Fibroblast of lung (primary cell): ENCODE data around the gene PAX2. TPM values are rescaled to one million over a fixed set of nuclear protein-coding genes. Genes with fewer than 3 reads are reported as not detected.

Experiments
- DNase-seq, 2 donors: peaks; one replicate each; pipeline versions ENCODE4 v3.0.0 to v3.0.0-alpha.2; 2010; ENCODE audit warnings: low read depth in 2 of 2
- H2AFZ ChIP-seq: 2 replicates; pipeline ENCODE4 v1.5.1; 2012; ENCODE audit warnings: low read length, control low read depth, inconsistent platforms
- H3K27ac ChIP-seq: 2 replicates; pipeline ENCODE4 v1.5.1; 2011; ENCODE audit warnings: low read length, control low read depth; ENCODE audit not compliant: insufficient read depth
- H3K27me3 ChIP-seq: 2 replicates; pipeline ENCODE4 v1.5.1; 2011; ENCODE audit warnings: mild to moderate bottlenecking, low read length; ENCODE audit not compliant: control insufficient read depth, insufficient read depth
- H3K36me3 ChIP-seq: 2 replicates; pipeline ENCODE4 v1.5.1; 2011; ENCODE audit warnings: low read length; ENCODE audit not compliant: control insufficient read depth, insufficient read depth
- H3K4me1 ChIP-seq: 2 replicates; pipeline ENCODE4 v1.5.1; 2011; ENCODE audit warnings: low read length; ENCODE audit not compliant: control insufficient read depth, insufficient read depth; ENCODE audit errors: extremely low read depth
- H3K4me2 ChIP-seq: 2 replicates; pipeline ENCODE4 v1.5.1; 2011; ENCODE audit warnings: low read length, control low read depth; ENCODE audit not compliant: insufficient read depth; ENCODE audit errors: extremely low read depth
- H3K4me3 ChIP-seq, 4 experiments: fragments of 200-600 bp in 1 of 4; sonication (generic) in 1 of 4; replicated peaks in 1 of 4; 2 replicates each; pipeline ENCODE4 v1.5.1; 2011 to 2016; ENCODE audit warnings: low read length in 4 of 4, low read depth in 3 of 4, mild to moderate bottlenecking in 3 of 4, control low read depth in 2 of 4, inconsistent platforms in 1 of 4, mixed read lengths in 1 of 4; ENCODE audit not compliant: insufficient read depth in 1 of 4; ENCODE audit errors: control extremely low read depth in 1 of 4
- H3K79me2 ChIP-seq: 2 replicates; pipeline ENCODE4 v1.5.1; 2012; ENCODE audit warnings: mild to moderate bottlenecking, low read length, inconsistent platforms; ENCODE audit not compliant: control insufficient read depth, insufficient read depth
- H3K9ac ChIP-seq: 2 replicates; pipeline ENCODE4 v1.5.1; 2011; ENCODE audit warnings: mild to moderate bottlenecking, low read length, control low read depth; ENCODE audit not compliant: insufficient read depth
- H3K9me3 ChIP-seq: 2 replicates; pipeline ENCODE4 v1.5.1; 2012; ENCODE audit warnings: low read depth, low read length; ENCODE audit not compliant: control insufficient read depth, insufficient read depth
- H4K20me1 ChIP-seq: 2 replicates; pipeline ENCODE4 v1.5.1; 2011; ENCODE audit warnings: low read length; ENCODE audit not compliant: control insufficient read depth, insufficient read depth; ENCODE audit errors: extremely low read depth
- CTCF ChIP-seq, 2 donors: IDR thresholded peaks in 1 of 2; conservative IDR thresholded peaks in 1 of 2; 1 replicate in 1 of 2; 2 replicates in 1 of 2; pipeline ENCODE4 v1.5.1; 2011 to 2012; ENCODE audit warnings: low read length in 2 of 2, control low read depth in 1 of 2, inconsistent platforms in 1 of 2, low read depth in 1 of 2, mild to moderate bottlenecking in 1 of 2
- EZH2 ChIP-seq: IDR thresholded peaks from 2 replicates; pipeline ENCODE4 v1.5.1; 2012; ENCODE audit warnings: low read length, control low read depth, mild to moderate bottlenecking; ENCODE audit errors: missing control alignments
- polyA plus RNA-seq, 2 donors: library from polyadenylated mRNA; depleted of rRNA in 1 of 2; stranded (reverse) in 1 of 2; unstranded in 1 of 2; fragments of >200 nt; gene quantifications; 2 replicates each; pipeline ENCODE4 v1.2.1, GENCODE V29; 2011 to 2012; ENCODE audit warnings: missing spikeins in 1 of 2
- total RNA-seq: library from RNA; depleted of rRNA; stranded (reverse); fragments of >200 nt; gene quantifications from 2 replicates; pipeline ENCODE4 v1.2.1, GENCODE V29; 2014

PAX2 gene
- total and polyA plus RNA-seq, 2 donors (not counting 1 experiment from before 2014, with no cell fraction given), result not detected

- Histone ChIP-seq H3K36me3 (no peaks in the 10 kb centered on the region), H3K27ac (no peak overlapping the region), H2AFZ (no peak overlapping the region), H3K9me3 (no peaks in the 10 kb centered on the region), H3K9ac (no peak overlapping the region), H3K4me3 (no peak overlapping the region), H3K4me2 (no peak overlapping the region), H4K20me1 (no peaks in the 10 kb centered on the region), H3K27me3 (peaks cover 14% of the 10 kb centered on the region), H3K4me1 (no peaks in the 10 kb centered on the region), H3K79me2 (no peaks in the 10 kb centered on the region)
- no peak for DNase-seq
- TF ChIP-seq CTCF (conservative IDR thresholded peaks at IDR 0.05 in 1 of 2, IDR thresholded peaks at IDR 0.05 in 1 of 2; ENCODE audit: low read depth in 1 of 2, low read length in 2 of 2), result no peak
- TF ChIP-seq EZH2, result no peak
Observed at GRCh38 chr10:100802607-100803006, 57.2 kb downstream of the PAX2 start.

GRCh38 chr10:100803492-100803891 is 58.1 kb downstream of the PAX2 start:
- H3K4me1 ChIP-seq, result no peaks in the 10 kb centered on the region
- H3K27ac ChIP-seq, result no peak overlapping the region
- H4K20me1 ChIP-seq, result no peaks in the 10 kb centered on the region
- no peak overlapping the region for H2AFZ ChIP-seq
- H3K9ac ChIP-seq, result no peak overlapping the region
- no peaks in the 10 kb centered on the region for H3K9me3 ChIP-seq
- H3K36me3 ChIP-seq, result no peaks in the 10 kb centered on the region
- H3K4me2 ChIP-seq, result no peak overlapping the region
- no peak overlapping the region for H3K4me3 ChIP-seq
- H3K79me2 ChIP-seq, result no peaks in the 10 kb centered on the region
- TF ChIP-seq EZH2 (no peak), CTCF (conservative IDR thresholded peaks at IDR 0.05 in 1 of 2, IDR thresholded peaks at IDR 0.05 in 1 of 2; ENCODE audit: low read depth in 1 of 2, low read length in 2 of 2) (no peak)
- peaks cover 14% of the 10 kb centered on the region for H3K27me3 ChIP-seq
- DNase-seq, result no peak

GRCh38 chr10:100803908-100804307 is 58.5 kb downstream of the PAX2 start:
- no peaks in the 10 kb centered on the region for H3K79me2 ChIP-seq
- H3K4me3 ChIP-seq, result no peak overlapping the region
- H3K27ac ChIP-seq, result no peak overlapping the region
- H3K9me3 ChIP-seq, result no peaks in the 10 kb centered on the region
- H4K20me1 ChIP-seq, result no peaks in the 10 kb centered on the region
- no peak for TF ChIP-seq EZH2
- TF ChIP-seq CTCF (conservative IDR thresholded peaks at IDR 0.05 in 1 of 2, IDR thresholded peaks at IDR 0.05 in 1 of 2; ENCODE audit: low read depth in 1 of 2, low read length in 2 of 2), result no peak
- DNase-seq, result no peak
- no peaks in the 10 kb centered on the region for H3K4me1 ChIP-seq
- no peak overlapping the region for H2AFZ ChIP-seq
- peaks cover 14% of the 10 kb centered on the region for H3K27me3 ChIP-seq
- H3K36me3 ChIP-seq, result no peaks in the 10 kb centered on the region
- no peak overlapping the region for H3K4me2 ChIP-seq
- no peak overlapping the region for H3K9ac ChIP-seq
